ENCODE measurements around the gene RNLS. TPM values are rescaled to one million over a fixed set of nuclear protein-coding genes. Genes with fewer than 3 reads are reported as not detected.

The RNLS gene
- total and polyA plus RNA-seq, 2 of the 8 experiments (the other 6 are each of a cell fraction or from before 2014, with no cell fraction given), result 7.5 to 12.7 TPM

GRCh38 chr10:88293651-88294230, 289.4 kb downstream of the RNLS start (continued):
- TF ChIP-seq EZH2 (IDR thresholded peaks at IDR 0.05; ENCODE audit: low read depth, low read length, severe bottlenecking) (no peak), ZNF274 (IDR thresholded peaks at IDR 0.05; ENCODE audit: borderline replicate concordance, extremely low read depth, low read length) (no peak), ATF3 (IDR thresholded peaks at IDR 0.05; ENCODE audit: insufficient read depth, low read depth, low read length) (no peak), KDM1A (IDR thresholded peaks at IDR 0.05; ENCODE audit: borderline replicate concordance, low read length) (no peak), TBP (IDR thresholded peaks at IDR 0.05; ENCODE audit: low read depth, low read length) (no peak), EGR1 (IDR thresholded peaks at IDR 0.05; ENCODE audit: borderline replicate concordance, low read depth, low read length) (no peak)
